Endothelial cell of umbilical vein (primary cell): Measurements from ENCODE around the gene TP53RK.

Source experiments
- CTCF ChIP-seq, 2 donors: IDR thresholded peaks; 1 replicate in 1 of 2; 2 replicates in 1 of 2; pipeline ENCODE4 v1.5.1; 2011; ENCODE audit warnings: low read length in 2 of 2, mild to moderate bottlenecking in 2 of 2, moderate library complexity in 2 of 2, control low read depth in 1 of 2, inconsistent platforms in 1 of 2, low read depth in 1 of 2; ENCODE audit not compliant: insufficient read depth in 1 of 2; ENCODE audit errors: extremely low read depth in 1 of 2
- EZH2 ChIP-seq: IDR thresholded peaks from 2 replicates; pipeline ENCODE4 v1.6.1; 2012; ENCODE audit warnings: borderline replicate concordance, low read depth, mild to moderate bottlenecking, moderate library complexity, low read length, inconsistent platforms; ENCODE audit not compliant: severe bottlenecking
- JUN ChIP-seq: IDR thresholded peaks from 2 replicates; pipeline ENCODE4 v1.6.1; 2011; ENCODE audit warnings: borderline replicate concordance, low read depth; ENCODE audit not compliant: insufficient read length, insufficient read depth
- MAX ChIP-seq: IDR thresholded peaks from 2 replicates; pipeline ENCODE4 v1.6.1; 2011; ENCODE audit not compliant: insufficient read depth, insufficient read length
- MYC ChIP-seq: IDR thresholded peaks from one replicate; pipeline ENCODE4 v1.6.1; 2011; ENCODE audit warnings: mild to moderate bottlenecking, low read depth, low read length
- POLR2A ChIP-seq: IDR thresholded peaks from 2 replicates; pipeline ENCODE4 v1.6.1; 2012; ENCODE audit warnings: low read depth, mild to moderate bottlenecking, control low read depth, low read length
- POLR2AphosphoS5 ChIP-seq: IDR thresholded peaks from 2 replicates; pipeline ENCODE4 v1.6.1; 2012; ENCODE audit warnings: low read depth, mild to moderate bottlenecking, control low read depth, low read length, moderate library complexity; ENCODE audit not compliant: insufficient read depth

- TF ChIP-seq POLR2A: no peak
- TF ChIP-seq MYC: no peak
- no peak for TF ChIP-seq CTCF (IDR thresholded peaks at IDR 0.05; ENCODE audit: extremely low read depth in 1 of 2, insufficient read depth in 1 of 2, low read depth in 1 of 2, low read length in 2 of 2)
- no peak for TF ChIP-seq POLR2AphosphoS5
- TF ChIP-seq EZH2: no peak
- TF ChIP-seq JUN: no peak
- no peak for TF ChIP-seq MAX
Measured at GRCh38 chr20:46646659-46647380, 42.4 kb downstream of the TP53RK start.
